T follicular helper cell (primary cell): ENCODE measurements around the gene MS4A6A.
"Not testable (repeated sequence)": the region's sequence is repeated elsewhere in the genome, so short reads cannot be mapped to it uniquely, and the experiment has no call there.

Experiments used
- DNase-seq: peaks from one replicate; pipeline ENCODE4 v3.0.0-alpha.2; 2020; ENCODE audit warnings: low read depth
- total RNA-seq, 2 experiments: gene quantifications; one replicate each; lab custom pipeline; 2026; lab: John Stamatoyannopoulos, UW

MS4A6A gene, protein sequence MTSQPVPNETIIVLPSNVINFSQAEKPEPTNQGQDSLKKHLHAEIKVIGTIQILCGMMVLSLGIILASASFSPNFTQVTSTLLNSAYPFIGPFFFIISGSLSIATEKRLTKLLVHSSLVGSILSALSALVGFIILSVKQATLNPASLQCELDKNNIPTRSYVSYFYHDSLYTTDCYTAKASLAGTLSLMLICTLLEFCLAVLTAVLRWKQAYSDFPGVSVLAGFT
- 0.06 to 0.13 reads per million in 2 experiments for total RNA-seq

- no peak for DNase-seq
These were observed at the start of gene MS4A6A for GRCh38 chr11:60182541-60183330. MS4A6A (minus strand) TSS chr11:60183083; CDS start chr11:60181727, 1,356 bp downstream.

DNA sequence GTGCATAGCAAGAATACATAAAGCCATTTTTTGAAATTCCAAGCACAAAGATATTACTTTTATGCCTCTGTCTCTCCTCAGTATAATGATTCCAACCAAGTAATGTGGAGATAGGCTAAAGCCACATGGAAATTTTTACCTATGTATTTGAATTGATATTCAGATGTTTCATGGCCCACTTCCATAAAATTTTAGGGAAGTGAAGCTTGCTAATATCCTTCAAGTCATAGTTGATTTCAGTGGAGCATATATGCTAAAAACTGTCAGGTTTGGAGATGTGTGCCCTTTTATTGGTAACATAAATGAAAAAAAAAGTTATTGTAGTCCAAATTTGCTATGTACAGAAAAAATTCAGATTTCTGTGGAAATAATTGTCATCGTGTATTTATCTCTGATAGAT, 47.8 kb upstream of the MS4A6A start:
- DNase-seq: no peak

- no peak for DNase-seq
These were observed 39.3 kb upstream of the MS4A6A start for GRCh38 chr11:60222141-60222540.

- no peak for DNase-seq
These were observed 38.8 kb upstream of the MS4A6A start for GRCh38 chr11:60221692-60222091.

DNA sequence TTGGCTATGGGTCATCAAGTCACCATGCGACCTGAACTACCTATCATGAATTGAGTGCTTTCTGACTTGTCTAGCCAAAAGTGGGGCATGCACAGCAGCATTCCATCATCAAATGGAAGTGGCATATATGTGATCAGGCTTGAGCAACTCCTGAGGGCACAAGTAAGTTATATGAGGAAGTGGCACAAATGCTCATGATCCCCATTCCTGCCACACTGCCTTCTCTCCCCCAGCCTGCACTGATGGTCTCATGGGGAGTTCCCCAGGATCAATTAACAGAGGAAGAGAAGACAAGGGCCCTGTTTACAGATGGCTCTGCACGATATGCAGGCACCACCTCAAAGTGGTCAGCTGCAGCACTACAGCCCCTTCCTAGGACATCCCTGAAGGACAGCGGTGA, 38.3 kb upstream of the MS4A6A start:
- no peak for DNase-seq

- DNase-seq: no peak
These were observed 31.5 kb upstream of the MS4A6A start for GRCh38 chr11:60214386-60214785.

GRCh38 chr11:60211206-60211605, 28.3 kb upstream of the MS4A6A start:
- no peak for DNase-seq

DNA sequence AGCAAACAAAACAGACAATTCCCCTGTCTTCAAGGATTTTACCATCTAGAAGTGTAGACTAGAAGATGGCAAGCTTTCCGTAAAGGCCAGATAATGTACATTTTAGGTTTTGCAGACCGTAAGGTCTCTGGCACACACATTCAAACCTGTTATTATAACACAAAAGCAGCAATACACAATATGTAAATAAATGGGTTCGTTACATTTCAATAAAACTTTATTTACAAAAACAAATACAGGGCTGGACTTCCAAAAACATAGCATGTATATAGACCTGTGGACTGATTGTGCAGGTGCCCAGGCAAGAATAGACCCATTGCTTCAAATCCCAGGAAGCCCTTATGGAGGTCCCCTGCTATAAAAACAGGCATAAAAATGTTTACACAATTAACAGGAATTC, 27.1 kb upstream of the MS4A6A start:
- DNase-seq: no peak

GRCh38 chr11:60208951-60209350, 26.1 kb upstream of the MS4A6A start:
- no peak for DNase-seq

DNA sequence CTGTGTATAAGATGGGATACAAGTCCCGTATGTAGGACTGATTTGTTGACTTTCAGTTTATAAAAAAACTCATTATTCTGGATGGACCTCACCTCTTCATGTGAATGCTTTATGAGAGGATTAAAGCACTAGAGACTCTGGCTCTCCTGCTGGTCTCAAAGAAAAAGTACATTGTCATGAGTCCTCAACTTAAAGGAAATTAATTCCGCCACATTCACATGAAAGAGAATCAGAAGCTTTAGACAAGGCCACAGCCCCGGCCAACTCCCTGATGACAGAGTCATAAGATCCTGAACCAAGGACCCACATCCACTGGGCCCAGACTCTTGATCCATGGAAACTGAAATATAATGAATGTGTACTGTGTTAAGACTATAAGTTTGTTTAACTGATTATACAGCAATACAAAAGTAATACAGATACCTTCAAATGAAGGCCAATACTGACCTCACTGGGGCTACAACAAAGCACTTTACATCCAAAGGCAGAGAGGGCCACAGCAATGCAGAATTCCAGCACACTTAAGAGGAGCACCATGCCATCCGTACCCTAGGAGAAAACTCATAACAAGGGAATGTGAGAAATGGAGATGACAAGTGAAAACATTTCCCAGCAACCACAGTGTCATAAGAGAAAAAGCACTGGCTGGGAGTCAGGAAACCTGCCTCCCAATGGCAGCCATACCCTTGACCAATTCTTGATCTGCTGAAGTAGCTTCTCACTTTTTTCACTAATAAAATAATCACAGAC, 25.4 kb upstream of the MS4A6A start:
- DNase-seq: no peak

GRCh38 chr11:60206616-60207015, 23.7 kb upstream of the MS4A6A start:
- no peak for DNase-seq

DNA sequence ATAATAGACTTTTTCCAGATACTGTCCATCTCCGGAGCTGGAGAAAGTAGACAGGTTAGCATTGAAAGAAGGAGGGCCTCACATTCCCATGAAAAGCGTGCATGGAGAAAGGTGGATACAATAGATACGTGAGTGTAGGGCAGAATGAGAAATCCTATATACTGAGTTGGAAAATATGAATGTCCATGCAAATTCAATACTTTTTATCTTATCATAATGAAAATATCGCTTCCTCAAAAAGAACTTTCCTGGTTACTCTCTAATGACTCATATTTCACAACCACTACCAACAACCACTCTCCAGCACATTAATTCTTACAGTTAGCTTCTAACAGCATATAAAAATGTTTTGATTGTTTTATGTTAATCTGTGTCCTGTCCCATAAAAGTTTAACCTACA, 22.0 kb upstream of the MS4A6A start:
- DNase-seq: no peak

GRCh38 chr11:60201334-60201733, 18.5 kb upstream of the MS4A6A start:
- DNase-seq: not testable (repeated sequence)

- no peak for DNase-seq
These were observed 14.6 kb upstream of the MS4A6A start for GRCh38 chr11:60197442-60197841.

DNA sequence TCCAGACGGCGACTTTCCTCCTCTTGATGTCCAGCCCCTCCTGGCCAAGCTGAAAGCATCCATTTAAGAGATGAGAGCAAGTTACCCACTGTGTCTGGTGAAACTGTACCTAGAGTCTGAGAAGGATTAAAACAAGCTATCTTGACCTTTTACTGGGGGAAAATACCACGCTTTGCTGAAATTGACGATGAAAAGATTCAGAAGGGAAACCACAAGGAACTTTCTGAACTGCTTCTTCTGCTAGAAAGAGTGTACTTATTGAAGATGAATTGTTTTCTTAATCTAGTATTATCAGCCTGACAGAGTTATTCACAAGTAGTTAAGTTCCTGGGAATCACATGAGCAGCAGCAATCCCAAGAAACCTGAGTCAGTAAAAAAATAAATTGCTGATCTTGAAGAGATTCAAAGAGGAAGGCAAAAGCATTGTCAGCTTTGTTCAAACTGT, 13.1 kb upstream of the MS4A6A start:
- DNase-seq: no peak

- no peak for DNase-seq
These were observed 11.6 kb upstream of the MS4A6A start for GRCh38 chr11:60194511-60194910.

DNA sequence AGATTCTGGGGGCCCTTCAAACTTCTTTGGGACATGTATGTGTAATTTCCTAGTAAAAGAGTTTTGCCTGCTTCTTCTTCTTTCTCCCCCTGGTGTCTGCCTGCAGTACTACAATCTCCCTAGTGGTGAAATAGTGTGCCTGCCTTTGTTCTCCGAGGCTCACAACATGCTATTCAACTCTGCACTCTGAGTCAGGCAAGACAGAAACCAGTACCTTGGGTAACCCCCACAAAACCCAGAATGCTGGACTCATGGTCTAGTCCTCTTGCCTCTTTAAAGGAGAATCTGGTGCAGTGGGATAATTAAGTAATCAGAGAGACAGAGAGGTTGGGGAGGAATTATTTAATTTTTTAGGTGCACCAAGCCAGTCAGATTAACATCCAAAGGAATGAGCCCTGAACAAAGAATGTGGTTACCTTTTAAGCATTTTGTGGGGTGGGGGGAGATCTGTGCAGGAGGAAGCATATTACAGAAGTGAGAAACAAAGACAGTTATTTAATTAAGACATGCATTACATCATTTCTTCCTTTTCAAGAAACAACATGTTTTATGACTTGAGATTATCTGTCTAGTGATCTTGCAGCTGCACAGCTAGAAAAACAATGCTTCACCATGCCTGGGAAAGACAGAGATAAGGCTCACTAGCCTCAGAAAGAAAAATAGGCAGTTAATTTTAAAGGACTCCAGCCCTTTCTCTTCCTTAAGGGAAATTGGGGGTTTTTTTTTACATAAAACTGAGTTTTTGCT, 11.0 kb upstream of the MS4A6A start:
- peak; percentile 24 for DNase-seq

DNA sequence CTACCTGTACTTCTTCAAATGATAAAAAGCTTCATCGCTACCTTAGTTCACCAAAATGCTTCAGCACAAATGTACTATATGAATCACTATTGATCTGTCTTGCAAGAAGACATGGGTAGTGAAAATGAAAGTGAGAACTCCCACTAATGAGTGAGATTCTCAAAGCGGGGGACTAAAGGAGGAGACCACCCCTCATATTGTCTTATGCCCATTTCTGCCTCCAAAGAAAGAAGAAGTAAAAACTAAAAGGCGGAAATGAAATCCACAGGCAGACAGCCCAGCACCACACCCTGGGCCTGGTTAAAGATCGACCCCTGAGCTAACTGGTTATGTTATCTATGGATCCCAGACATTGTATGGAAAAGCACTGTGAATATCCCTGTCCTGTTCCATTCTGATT, 9.7 kb upstream of the MS4A6A start:
- not testable (repeated sequence) for DNase-seq

GRCh38 chr11:60188481-60188880, 5.6 kb upstream of the MS4A6A start:
- not testable (repeated sequence) for DNase-seq

DNA sequence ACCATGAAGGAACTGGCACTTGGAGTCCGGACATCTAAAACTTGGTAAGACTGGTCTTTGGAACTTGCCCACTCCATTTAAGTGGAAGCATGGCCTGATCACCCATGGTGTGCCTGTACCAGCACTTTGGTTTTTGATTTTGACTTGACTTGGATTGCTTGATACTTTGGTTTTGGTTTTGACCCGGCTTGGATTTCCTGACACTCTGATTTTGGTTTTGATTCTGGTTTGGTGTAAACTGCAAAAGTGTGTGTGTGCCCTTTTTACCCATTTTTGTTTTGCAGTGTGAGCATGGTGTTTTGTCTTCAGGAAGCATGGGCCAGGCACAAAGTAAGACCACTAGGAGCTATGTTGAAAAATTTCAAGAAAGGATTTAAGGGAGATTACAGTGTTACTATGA, 3.2 kb upstream of the MS4A6A start:
- not testable (repeated sequence) for DNase-seq

DNA sequence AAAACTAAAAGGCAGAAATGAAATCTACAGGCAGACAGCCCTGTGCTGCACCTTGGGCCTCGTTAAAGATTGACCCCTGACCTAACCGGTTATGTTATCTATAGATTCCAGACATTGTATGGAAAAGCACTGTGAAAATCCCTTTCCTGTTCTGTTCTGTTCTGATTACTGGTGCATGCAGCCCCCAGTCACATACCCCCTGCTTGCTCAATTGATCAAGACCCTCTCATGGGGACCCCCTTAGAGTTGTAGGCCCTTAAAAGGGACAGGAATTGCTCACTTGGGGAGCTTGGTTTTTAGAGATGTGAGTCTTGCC, 2.6 kb upstream of the MS4A6A start:
- DNase-seq: not testable (repeated sequence)
